ENCODE results near the gene MYO18A. TPM values are rescaled to one million over a fixed set of nuclear protein-coding genes. Genes with fewer than 3 reads are reported as not detected.

The MYO18A gene
- total RNA-seq, 1 donor, result 59.6 TPM

GRCh38 chr17:29058391-29058790 lies 121.8 kb downstream of the MYO18A start:
- no peak for DNase-seq (ENCODE audit: low read depth)
- no peak overlapping the region for H3K4me3 ChIP-seq (ENCODE audit: low read depth, low read length)
- no peak for TF ChIP-seq CTCF (IDR thresholded peaks at IDR 0.05; ENCODE audit: insufficient read depth, low read depth, low read length)

- H3K4me3 ChIP-seq (ENCODE audit: low read depth, low read length), result no peak overlapping the region
- no peak for DNase-seq (ENCODE audit: low read depth)
Measured at GRCh38 chr17:29057361-29057760, 122.8 kb downstream of the MYO18A start.

GRCh38 chr17:29054835-29055234 lies 125.4 kb downstream of the MYO18A start:
- TF ChIP-seq CTCF (IDR thresholded peaks at IDR 0.05; ENCODE audit: insufficient read depth, low read depth, low read length), result no peak
- DNase-seq (ENCODE audit: low read depth), result no peak
- no peak overlapping the region for H3K4me3 ChIP-seq (ENCODE audit: low read depth, low read length)

More at GRCh38 chr17:29057361-29057760, 122.8 kb downstream of the MYO18A start:
- no peak for TF ChIP-seq CTCF (IDR thresholded peaks at IDR 0.05; ENCODE audit: insufficient read depth, low read depth, low read length)

- no peak for TF ChIP-seq CTCF (IDR thresholded peaks at IDR 0.05; ENCODE audit: insufficient read depth, low read depth, low read length)
- no peak for DNase-seq (ENCODE audit: low read depth)
Measured at GRCh38 chr17:29051731-29052130, 128.5 kb downstream of the MYO18A start.

GRCh38 chr17:29051194-29051593 lies 129.0 kb downstream of the MYO18A start:
- TF ChIP-seq CTCF (IDR thresholded peaks at IDR 0.05; ENCODE audit: insufficient read depth, low read depth, low read length), result no peak
- DNase-seq (ENCODE audit: low read depth), result no peak

More at GRCh38 chr17:29051731-29052130, 128.5 kb downstream of the MYO18A start:
- H3K4me3 ChIP-seq (ENCODE audit: low read depth, low read length), result no peak overlapping the region

GRCh38 chr17:29050176-29050575 lies 130.0 kb downstream of the MYO18A start:
- DNase-seq (ENCODE audit: low read depth), result no peak
- TF ChIP-seq CTCF (IDR thresholded peaks at IDR 0.05; ENCODE audit: insufficient read depth, low read depth, low read length), result no peak
- no peak overlapping the region for H3K4me3 ChIP-seq (ENCODE audit: low read depth, low read length)

More at GRCh38 chr17:29051194-29051593, 129.0 kb downstream of the MYO18A start:
- no peak overlapping the region for H3K4me3 ChIP-seq (ENCODE audit: low read depth, low read length)

- no peak overlapping the region for H3K4me3 ChIP-seq (ENCODE audit: low read depth, low read length)
- no peak for DNase-seq (ENCODE audit: low read depth)
- no peak for TF ChIP-seq CTCF (IDR thresholded peaks at IDR 0.05; ENCODE audit: insufficient read depth, low read depth, low read length)
Measured at GRCh38 chr17:29049541-29050145, 130.6 kb downstream of the MYO18A start.
